K562 (cell line): ENCODE results near the gene JAKMIP1. TPM values are rescaled to one million over a fixed set of nuclear protein-coding genes. Genes with fewer than 3 reads are reported as not detected.

Experiments
- ATAC-seq: fragments of 200-7000 bp; cut with Tn5 transposase; 3 replicates; pipeline ENCODE4 v1.9.1; 2020; ENCODE audit warnings: moderate library complexity
- BruUV-seq: library from RNA; stranded (reverse); fragments of 400-500 nt; replicated peaks from 2 replicates; lab custom pipeline; 2021; lab: Mats Ljungman, UMichigan
- CTCF ChIA-PET: fragments of 300-600 bp; formaldehyde crosslinking; extraction: SDS; loops from one replicate; lab custom pipeline; 2021; ENCODE audit warnings: low intra/inter-chr PET ratio; lab: Yijun Ruan, JAX
- POLR2A ChIA-PET: fragments of 300-600, 350-650 bp; sonication (Branson Sonifier 250); formaldehyde crosslinking; extraction: SDS; loops from one replicate; lab custom pipeline; 2021; ENCODE audit warnings: antibody characterized with exemption, inconsistent platforms; lab: Yijun Ruan, JAX
- DNase-seq, 4 experiments: peaks; one replicate each; pipeline versions ENCODE4 v3.0.0 to v3.0.0-alpha.2; 2011 to 2018; ENCODE audit warnings: low spot score in 3 of 4, mixed read lengths in 3 of 4; ENCODE audit errors: extremely low read depth in 1 of 4
- FAIRE-seq: peaks from 2 replicates; lab custom pipeline; 2011; peaks lifted over from hg19 to GRCh38; lab: Jason Lieb, UNC
- H2AFZ ChIP-seq: 2 replicates; pipeline ENCODE4 v1.6.0; 2011; ENCODE audit warnings: low read depth, low read length, control low read depth, inconsistent platforms
- H3K27ac ChIP-seq: fragments of 200-600 bp; 3 replicates; pipeline ENCODE4 v1.8.0; 2011; ENCODE audit warnings: low read depth, mild to moderate bottlenecking, control low read depth, inconsistent platforms, low read length, moderate library complexity, mixed read lengths; ENCODE audit errors: extremely low read depth
- H3K27me3 ChIP-seq, 2 experiments: fragments of 300-600 bp in 1 of 2; 2 replicates in 1 of 2; 3 replicates in 1 of 2; pipeline versions ENCODE4 v1.6.0 to v1.8.0; 2011; ENCODE audit warnings: inconsistent platforms in 2 of 2, low read length in 2 of 2, mild to moderate bottlenecking in 1 of 2, mixed read lengths in 1 of 2, moderate library complexity in 1 of 2; ENCODE audit not compliant: control insufficient read depth in 2 of 2, insufficient read depth in 2 of 2
- H3K36me3 ChIP-seq: fragments of 300-600 bp; 3 replicates; pipeline ENCODE4 v1.8.0; 2011; ENCODE audit warnings: mild to moderate bottlenecking, low read length, inconsistent platforms; ENCODE audit not compliant: control insufficient read depth, insufficient read depth
- H3K4me1 ChIP-seq, 2 experiments: fragments of 200-600 bp in 1 of 2; replicated peaks in 1 of 2; 2 replicates in 1 of 2; 3 replicates in 1 of 2; pipeline versions ENCODE4 v1.5.1 to v1.8.0; 2011; ENCODE audit warnings: inconsistent platforms in 2 of 2, low read length in 2 of 2, mild to moderate bottlenecking in 1 of 2, mixed read lengths in 1 of 2, moderate library complexity in 1 of 2; ENCODE audit not compliant: control insufficient read depth in 2 of 2, insufficient read depth in 2 of 2
- H3K4me2 ChIP-seq: 2 replicates; pipeline ENCODE4 v1.6.1; 2011; ENCODE audit warnings: low read length, control low read depth, inconsistent platforms, mixed read lengths; ENCODE audit not compliant: insufficient read depth
- H3K4me3 ChIP-seq: fragments of 200-600 bp; sonication (generic), shearing (Covaris generic); 2 replicates; pipeline ENCODE4 v1.5.1; 2016; ENCODE audit warnings: control low read depth, inconsistent platforms
- H3K79me2 ChIP-seq: fragments of 200-600 bp; 3 replicates; pipeline ENCODE4 v1.8.0; 2011; ENCODE audit warnings: low read length, inconsistent platforms; ENCODE audit not compliant: control insufficient read depth, insufficient read depth
- H3K9ac ChIP-seq, 2 experiments: 2 replicates each; pipeline versions ENCODE4 v1.6.0 to v1.6.1; 2011; ENCODE audit warnings: low read depth in 2 of 2, low read length in 2 of 2, control low read depth in 1 of 2, inconsistent platforms in 1 of 2, mild to moderate bottlenecking in 1 of 2, mixed read lengths in 1 of 2; ENCODE audit not compliant: insufficient read depth in 1 of 2
- H3K9me1 ChIP-seq: one replicate; pipeline ENCODE4 v1.6.0; 2011; ENCODE audit warnings: inconsistent platforms, mild to moderate bottlenecking, low read length, moderate library complexity; ENCODE audit not compliant: control insufficient read depth, insufficient read depth
- H3K9me3 ChIP-seq: replicated peaks from 2 replicates; pipeline ENCODE4 v1.5.1; 2011; ENCODE audit warnings: low read depth, low read length, inconsistent platforms; ENCODE audit not compliant: control insufficient read depth, insufficient read depth
- H4K20me1 ChIP-seq: replicated peaks from 2 replicates; pipeline ENCODE4 v1.6.1; 2011; ENCODE audit warnings: low read length, inconsistent platforms, mixed read lengths; ENCODE audit not compliant: control insufficient read depth, insufficient read depth
- RAD51 ChIP-seq: fragments of 450-650 bp; IDR thresholded peaks from 2 replicates; pipeline ENCODE4 v1.7.1; 2016; ENCODE audit warnings: low read depth, mild to moderate bottlenecking, borderline replicate concordance
- ZFP36 ChIP-seq: fragments of 150-350 bp; IDR thresholded peaks from 2 replicates; pipeline ENCODE4 v1.6.1; 2018; ENCODE audit warnings: low read length, low read depth; ENCODE audit not compliant: partially characterized antibody
- WGBS: fragments of 100-300 bp; shearing (Covaris generic); methylation state at CpG from one replicate; pipeline ENCODE4 v1.1.6; 2016; ENCODE audit warnings: low coverage, mixed read lengths; ENCODE audit not compliant: insufficient coverage; ENCODE audit errors: missing lambda C conversion rate; 5-methylcytosine and 5-hydroxymethylcytosine counted together
- in situ Hi-C: fragments of 300-500 bp; cut with MboI; formaldehyde crosslinking; loops from 4 replicates; pipeline ENCODE4 v1.15.0; 2018; ENCODE audit warnings: inconsistent platforms, mixed read lengths
- intact Hi-C: fragments of 100-400 bp; cut with micrococcal nuclease; formaldehyde crosslinking; loops from 2 replicates; pipeline ENCODE4 v1.14.2; 2022
- polyA plus RNA-seq, 8 experiments: library from polyadenylated mRNA; depleted of rRNA in 4 of 8; stranded (reverse) in 5 of 8; unstranded in 3 of 8; fragments of >200 nt; fragmentation: Nextera tagmentation in 2 of 8; fragmentation: Illumina TruSeq in 1 of 8; extraction: Ambion mirVana in 2 of 8; extraction: Trizol in 1 of 8; gene quantifications; 2 replicates each; pipeline versions ENCODE4 v1.2.1 to v1.2.3, GENCODE V29; 2011 to 2014; ENCODE audit warnings: inconsistent platforms in 1 of 8, missing spikeins in 1 of 8
- total RNA-seq, 7 experiments: library from RNA; depleted of rRNA in 6 of 7; stranded (reverse); fragments of >200 nt in 6 of 7; fragmentation: Illumina TruSeq in 2 of 7; extraction: Trizol in 2 of 7; gene quantifications; 2 replicates each; pipeline versions ENCODE4 v1.2.1 to v1.2.3, GENCODE V29; 2011 to 2021; ENCODE audit warnings: low replicate concordance in 1 of 7
- TF ChIP-seq, protein P1 (sequence below), 2 experiments: fragments of 200-800 bp in 1 of 2; sonication (Bioruptor generic) in 1 of 2; sonication (generic) in 1 of 2; formaldehyde crosslinking in 1 of 2; IDR thresholded peaks in 1 of 2; conservative IDR thresholded peaks in 1 of 2; 2 replicates each; pipeline versions ENCODE4 v1.5.0 to v1.6.1; 2016 to 2020; ENCODE audit warnings: missing compliant biosample characterization in 1 of 2, missing genetic modification characterization in 1 of 2, missing genetic modification reagents in 1 of 2

JAKMIP1 gene
- total and polyA plus RNA-seq, 9 of the 15 experiments (the other 6 are each of a cell fraction or from before 2014, with no cell fraction given): not detected

DNA sequence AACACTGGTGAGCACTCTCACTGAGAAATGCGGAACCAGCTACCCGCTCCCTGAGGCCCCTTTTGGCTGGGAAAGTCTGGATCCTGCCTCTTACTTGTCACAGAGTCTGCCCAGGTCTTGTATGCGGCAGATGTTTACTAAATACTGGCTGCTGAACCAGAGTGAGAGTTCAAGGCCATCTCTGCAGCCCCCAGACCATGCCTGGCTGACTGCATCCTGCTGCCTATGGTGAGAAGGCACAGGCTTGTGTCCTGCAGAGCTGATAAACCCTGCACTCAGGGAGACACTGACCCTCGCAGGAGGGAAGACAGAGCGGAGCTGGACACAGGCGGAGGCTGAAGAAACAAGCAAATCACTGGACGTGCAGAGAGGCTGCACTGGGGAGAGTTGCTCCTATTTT lies 46.5 kb downstream of the JAKMIP1 start:
- H3K27me3 ChIP-seq: peaks cover 3 to 48% of the 10 kb centered on the region in 2 experiments; a peak in 4 of 5 replicates
- ATAC-seq (no peak), FAIRE-seq (no peak), DNase-seq (no peak)
- WGBS: 0% methylated on average over 7 of the region's 7 CpGs
- H3K79me2 ChIP-seq: no peaks in the 10 kb centered on the region
- TF ChIP-seq, protein P1, sequence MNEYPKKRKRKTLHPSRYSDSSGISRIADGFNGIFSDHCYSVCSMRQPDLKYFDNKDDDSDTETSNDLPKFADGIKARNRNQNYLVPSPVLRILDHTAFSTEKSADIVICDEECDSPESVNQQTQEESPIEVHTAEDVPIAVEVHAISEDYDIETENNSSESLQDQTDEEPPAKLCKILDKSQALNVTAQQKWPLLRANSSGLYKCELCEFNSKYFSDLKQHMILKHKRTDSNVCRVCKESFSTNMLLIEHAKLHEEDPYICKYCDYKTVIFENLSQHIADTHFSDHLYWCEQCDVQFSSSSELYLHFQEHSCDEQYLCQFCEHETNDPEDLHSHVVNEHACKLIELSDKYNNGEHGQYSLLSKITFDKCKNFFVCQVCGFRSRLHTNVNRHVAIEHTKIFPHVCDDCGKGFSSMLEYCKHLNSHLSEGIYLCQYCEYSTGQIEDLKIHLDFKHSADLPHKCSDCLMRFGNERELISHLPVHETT (CRISPR knock-in tag; conservative IDR thresholded peaks at IDR 0.05 in 1 of 2, IDR thresholded peaks at IDR 0.05 in 1 of 2): no peak
- no peak for TF ChIP-seq RAD51
- TF ChIP-seq ZFP36: no peak
- no peak overlapping the region for H3K27ac ChIP-seq
- CTCF ChIA-PET: no interaction called here
- no peak overlapping the region for H3K9ac ChIP-seq
- H3K36me3 ChIP-seq: no peaks in the 10 kb centered on the region
- no peak overlapping the region for H3K4me3 ChIP-seq
- no peaks in the 10 kb centered on the region for H3K4me1 ChIP-seq
- no peaks in the 10 kb centered on the region for H3K9me3 ChIP-seq
- POLR2A ChIA-PET: no interaction called here
- no peaks in the 10 kb centered on the region for H4K20me1 ChIP-seq
- H3K9me1 ChIP-seq: peaks cover 4% of the 10 kb centered on the region
- H2AFZ ChIP-seq: no peak overlapping the region
- no peak overlapping the region for H3K4me2 ChIP-seq
- in situ Hi-C loops: no loop called here
- intact Hi-C loops: no loop called here
- no TSS peak for BruUV-seq
